MM.1S (cell line): ENCODE measurements around the gene DCDC2.

Experiments used
- EZH2 ChIP-seq: fragments of 300-600 bp; sonication (generic); optimal IDR thresholded peaks from 2 replicates; pipeline ENCODE3; 2017; ENCODE audit warnings: low read depth, mild to moderate bottlenecking, antibody characterized with exemption, low read length, mixed read lengths
- EZH2phosphoT487 ChIP-seq: fragments of 300-600 bp; sonication (generic); IDR thresholded peaks from 2 replicates; pipeline ENCODE4 v1.6.1; 2018; ENCODE audit warnings: antibody characterized with exemption, low read length
- TF ChIP-seq, protein P1 (sequence below): fragments of 300-600 bp; sonication (generic); IDR thresholded peaks from 2 replicates; pipeline ENCODE4 v1.5.1; 2016; ENCODE audit warnings: antibody characterized with exemption, low read length, mixed read lengths

DNA sequence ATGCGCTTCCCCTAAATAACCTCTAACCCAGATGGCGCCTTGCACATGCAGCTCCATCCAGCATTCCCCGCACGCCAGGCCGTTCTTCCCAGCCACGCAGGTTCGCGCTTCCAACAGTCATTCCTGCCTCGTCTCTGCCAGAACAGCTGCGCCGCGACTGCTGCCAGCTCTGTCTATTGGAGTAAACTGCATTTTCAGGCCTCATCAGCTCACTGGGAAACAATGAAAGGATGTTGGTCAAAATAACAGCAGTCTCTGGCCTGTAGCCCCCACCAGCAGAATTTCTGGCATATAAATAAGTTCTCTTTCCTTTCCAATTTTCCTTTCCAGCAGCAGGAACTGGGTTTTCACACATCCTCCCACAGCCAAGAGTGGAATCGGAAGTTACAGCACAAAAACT is 217.3 kb downstream of the DCDC2 start:
- TF ChIP-seq, protein P1, sequence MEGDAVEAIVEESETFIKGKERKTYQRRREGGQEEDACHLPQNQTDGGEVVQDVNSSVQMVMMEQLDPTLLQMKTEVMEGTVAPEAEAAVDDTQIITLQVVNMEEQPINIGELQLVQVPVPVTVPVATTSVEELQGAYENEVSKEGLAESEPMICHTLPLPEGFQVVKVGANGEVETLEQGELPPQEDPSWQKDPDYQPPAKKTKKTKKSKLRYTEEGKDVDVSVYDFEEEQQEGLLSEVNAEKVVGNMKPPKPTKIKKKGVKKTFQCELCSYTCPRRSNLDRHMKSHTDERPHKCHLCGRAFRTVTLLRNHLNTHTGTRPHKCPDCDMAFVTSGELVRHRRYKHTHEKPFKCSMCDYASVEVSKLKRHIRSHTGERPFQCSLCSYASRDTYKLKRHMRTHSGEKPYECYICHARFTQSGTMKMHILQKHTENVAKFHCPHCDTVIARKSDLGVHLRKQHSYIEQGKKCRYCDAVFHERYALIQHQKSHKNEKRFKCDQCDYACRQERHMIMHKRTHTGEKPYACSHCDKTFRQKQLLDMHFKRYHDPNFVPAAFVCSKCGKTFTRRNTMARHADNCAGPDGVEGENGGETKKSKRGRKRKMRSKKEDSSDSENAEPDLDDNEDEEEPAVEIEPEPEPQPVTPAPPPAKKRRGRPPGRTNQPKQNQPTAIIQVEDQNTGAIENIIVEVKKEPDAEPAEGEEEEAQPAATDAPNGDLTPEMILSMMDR, result no peak
- TF ChIP-seq EZH2phosphoT487 (no peak), EZH2 (no peak)
